Fibroblast of pulmonary artery (primary cell): ENCODE measurements around the gene VSTM5.

Experiments
- DNase-seq: peaks from one replicate; pipeline ENCODE4 v3.0.0-alpha.2; 2010; ENCODE audit warnings: low read depth
- H3K4me3 ChIP-seq: replicated peaks from 2 replicates; pipeline ENCODE4 v1.5.1; 2011; ENCODE audit warnings: low read depth, mild to moderate bottlenecking, control low read depth, low read length, moderate library complexity
- TF ChIP-seq, protein P1 (sequence below): IDR thresholded peaks from 2 replicates; pipeline ENCODE4 v1.5.1; 2011; ENCODE audit warnings: mild to moderate bottlenecking, control low read depth, low read length, inconsistent platforms; ENCODE audit errors: missing control alignments

Gene VSTM5

DNA sequence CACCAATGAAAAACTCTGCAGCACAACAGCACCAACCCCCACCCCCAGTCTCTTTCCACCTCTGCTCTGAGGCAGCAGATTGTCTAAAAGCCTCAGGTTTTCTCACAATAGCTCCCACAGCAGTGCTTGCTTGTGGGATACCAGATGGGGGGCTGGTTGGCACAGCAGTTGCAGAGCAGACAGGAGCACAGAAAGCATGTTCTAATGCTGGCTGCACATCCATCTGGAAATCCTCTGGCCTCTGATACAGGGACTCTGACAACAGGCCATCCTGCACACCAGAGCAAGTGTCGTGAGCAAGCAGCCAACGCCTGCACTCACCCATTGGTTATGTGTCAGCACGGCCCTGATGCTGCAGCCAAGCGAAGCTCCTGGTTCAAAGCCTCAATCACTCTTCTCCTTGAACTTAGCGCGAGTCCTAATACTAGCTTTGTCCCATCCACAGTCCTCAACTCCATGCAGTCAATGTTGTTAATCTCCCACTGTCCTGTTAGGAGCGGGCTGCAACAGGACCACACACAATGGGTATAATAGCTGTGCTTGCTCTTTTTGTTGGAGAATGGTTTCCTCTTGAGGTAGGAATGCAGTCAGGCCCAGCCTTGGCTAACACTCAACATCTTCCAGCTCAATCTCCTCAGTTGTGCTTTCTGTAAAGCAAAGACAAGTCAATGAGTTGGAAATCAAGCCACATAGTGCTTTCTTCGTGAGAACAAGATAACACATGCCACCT is 30.3 kb downstream of the VSTM5 start:
- DNase-seq, result no peak
- TF ChIP-seq, protein P1, sequence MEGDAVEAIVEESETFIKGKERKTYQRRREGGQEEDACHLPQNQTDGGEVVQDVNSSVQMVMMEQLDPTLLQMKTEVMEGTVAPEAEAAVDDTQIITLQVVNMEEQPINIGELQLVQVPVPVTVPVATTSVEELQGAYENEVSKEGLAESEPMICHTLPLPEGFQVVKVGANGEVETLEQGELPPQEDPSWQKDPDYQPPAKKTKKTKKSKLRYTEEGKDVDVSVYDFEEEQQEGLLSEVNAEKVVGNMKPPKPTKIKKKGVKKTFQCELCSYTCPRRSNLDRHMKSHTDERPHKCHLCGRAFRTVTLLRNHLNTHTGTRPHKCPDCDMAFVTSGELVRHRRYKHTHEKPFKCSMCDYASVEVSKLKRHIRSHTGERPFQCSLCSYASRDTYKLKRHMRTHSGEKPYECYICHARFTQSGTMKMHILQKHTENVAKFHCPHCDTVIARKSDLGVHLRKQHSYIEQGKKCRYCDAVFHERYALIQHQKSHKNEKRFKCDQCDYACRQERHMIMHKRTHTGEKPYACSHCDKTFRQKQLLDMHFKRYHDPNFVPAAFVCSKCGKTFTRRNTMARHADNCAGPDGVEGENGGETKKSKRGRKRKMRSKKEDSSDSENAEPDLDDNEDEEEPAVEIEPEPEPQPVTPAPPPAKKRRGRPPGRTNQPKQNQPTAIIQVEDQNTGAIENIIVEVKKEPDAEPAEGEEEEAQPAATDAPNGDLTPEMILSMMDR, result no peak
- H3K4me3 ChIP-seq, result no peak overlapping the region

DNA sequence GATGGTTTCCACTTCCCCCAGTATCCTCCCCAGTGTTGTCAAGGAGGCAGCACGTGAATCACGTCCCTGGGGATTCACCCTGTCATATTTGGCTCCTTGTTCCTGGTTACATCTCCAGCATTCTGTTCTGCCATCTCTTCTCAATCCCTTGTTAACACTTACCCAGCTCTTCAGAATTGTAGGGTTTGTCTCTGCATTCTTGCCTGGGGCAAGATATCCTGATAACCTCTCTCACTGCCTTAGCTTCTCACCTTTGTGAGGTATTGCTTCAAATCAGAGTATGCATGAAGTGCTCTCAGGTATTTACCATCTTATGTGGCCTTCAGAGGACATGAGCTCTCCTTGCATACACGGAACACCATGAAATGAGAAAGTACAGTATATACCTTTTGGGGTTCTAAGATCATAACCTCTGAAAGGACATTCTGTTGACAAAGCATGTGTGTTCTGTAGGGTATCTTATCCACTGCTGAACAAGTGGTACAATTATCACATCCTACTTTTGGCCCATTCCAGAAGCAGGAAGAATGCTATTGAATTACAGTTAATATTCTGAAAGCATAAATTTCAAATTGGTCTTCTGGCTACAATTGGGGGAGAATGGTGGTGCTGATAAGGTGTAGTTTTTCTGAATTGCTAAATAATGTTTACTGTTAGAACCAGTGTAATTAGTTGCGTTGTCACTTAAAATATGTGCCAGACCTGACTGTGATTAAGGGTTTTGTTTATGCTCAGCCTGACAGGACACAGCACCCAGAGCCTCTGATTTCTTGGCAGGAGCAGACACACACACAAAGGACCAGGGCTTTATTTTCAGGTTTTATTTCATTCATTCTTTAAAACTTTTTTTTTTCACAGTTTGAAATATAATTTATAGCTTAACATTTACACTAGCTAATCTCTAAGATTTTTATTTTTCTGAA is 32.7 kb downstream of the VSTM5 start:
- no peak overlapping the region for H3K4me3 ChIP-seq
- TF ChIP-seq, protein P1, result no peak
- no peak for DNase-seq

DNA sequence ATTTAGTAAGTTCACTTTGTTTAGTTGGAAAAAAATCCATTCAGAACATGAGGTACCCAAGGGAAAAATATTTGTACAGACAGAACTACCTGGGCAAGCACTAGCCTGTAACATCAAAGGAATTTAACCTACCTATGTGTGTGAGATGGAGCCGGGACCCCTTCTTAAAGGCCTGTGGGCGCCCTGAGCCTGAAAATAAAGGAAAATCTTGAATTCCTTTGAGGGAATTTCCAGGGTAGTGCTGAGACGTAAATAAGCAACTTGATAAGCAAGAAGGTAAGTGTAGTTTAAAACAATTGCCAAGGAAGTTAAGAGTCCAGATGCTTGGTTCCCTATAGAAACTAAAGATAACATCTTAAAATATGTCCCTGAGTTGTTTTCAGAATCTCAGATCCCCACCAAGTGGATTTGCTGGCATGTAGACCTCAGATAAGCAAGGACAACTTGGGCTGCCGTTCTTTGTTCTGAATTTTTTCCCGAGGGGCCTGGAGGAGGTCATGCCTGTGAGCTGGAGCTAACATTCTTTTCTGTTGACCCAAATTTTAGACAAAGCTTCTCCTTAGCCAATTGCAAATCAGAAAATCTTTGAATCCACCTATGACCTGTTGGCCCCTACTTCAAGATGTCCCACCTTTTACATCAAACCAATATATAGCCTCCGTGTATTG is 35.3 kb downstream of the VSTM5 start:
- H3K4me3 ChIP-seq, result no peak overlapping the region
- TF ChIP-seq, protein P1, result no peak
- DNase-seq, result no peak

DNA sequence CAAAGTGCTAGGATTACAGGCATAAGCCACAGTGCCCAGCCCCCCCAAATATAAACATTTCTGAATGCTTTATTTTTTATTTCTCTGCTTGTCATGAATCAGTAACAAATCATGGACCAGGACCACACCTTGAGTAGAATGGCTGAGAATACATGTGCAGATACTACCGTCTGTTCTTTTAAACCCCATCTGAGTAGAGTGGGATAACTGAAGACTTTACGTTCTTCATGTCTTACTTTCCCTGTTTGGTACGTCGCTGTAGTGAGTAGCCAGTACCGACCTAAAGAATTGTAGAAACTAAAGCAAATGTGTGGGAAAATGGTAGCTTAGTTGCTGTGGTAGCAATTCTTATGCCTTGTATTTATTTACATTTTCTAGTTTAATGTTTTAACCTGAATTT is 36.4 kb downstream of the VSTM5 start:
- no peak overlapping the region for H3K4me3 ChIP-seq
- TF ChIP-seq, protein P1, result no peak
- no peak for DNase-seq

DNA sequence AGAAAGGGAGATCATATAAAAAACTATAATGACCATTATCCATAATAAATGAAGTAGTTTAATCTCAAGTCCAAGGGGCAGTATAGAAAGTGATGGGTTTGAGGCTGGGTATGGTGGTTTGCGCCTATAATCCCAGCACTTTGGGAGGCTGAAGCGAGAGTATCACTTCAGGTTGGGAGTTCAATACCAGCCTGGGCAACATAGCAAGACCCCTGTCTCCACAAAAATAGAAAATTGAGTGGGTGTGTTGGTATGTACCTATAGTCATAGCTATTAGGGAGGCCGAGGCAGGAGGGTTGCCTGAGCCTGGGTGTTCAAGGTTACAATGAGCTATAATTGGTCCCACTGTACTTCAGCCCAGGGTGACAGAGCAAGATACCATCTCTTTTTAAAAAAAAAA is 42.4 kb downstream of the VSTM5 start:
- no peak for DNase-seq
- no peak overlapping the region for H3K4me3 ChIP-seq
- TF ChIP-seq, protein P1, result no peak

DNA sequence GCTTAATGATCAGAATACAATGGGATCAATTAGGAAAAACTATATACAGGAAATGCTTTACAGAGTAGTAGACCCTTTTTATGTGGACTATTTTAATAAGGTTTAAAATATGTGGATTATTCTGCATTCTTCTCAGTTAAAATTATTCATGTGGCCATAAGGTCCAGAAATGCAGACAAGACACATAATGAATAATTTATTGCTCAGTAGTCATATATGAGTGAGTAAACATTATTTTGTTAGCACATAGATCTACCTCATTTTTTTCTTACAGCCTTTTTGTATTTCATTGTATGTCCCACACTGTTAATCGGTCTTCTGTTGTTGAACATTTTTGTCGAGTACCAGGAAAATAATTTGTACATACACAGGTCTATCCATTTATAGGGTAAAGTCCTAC is 45.5 kb downstream of the VSTM5 start:
- no peak for DNase-seq
- TF ChIP-seq, protein P1, result no peak
- H3K4me3 ChIP-seq, result no peak overlapping the region
